SKM-1 (cell line): ENCODE measurements around the gene L3MBTL4.
"Not testable (repeated sequence)": the region's sequence is repeated elsewhere in the genome, so short reads cannot be mapped to it uniquely, and the experiment has no call there.

ENCODE experiments used
- DNase-seq: peaks from one replicate; lab custom pipeline; 2025; ENCODE audit not compliant: unreplicated experiment; lab: John Stamatoyannopoulos, UW

The L3MBTL4 gene

DNA sequence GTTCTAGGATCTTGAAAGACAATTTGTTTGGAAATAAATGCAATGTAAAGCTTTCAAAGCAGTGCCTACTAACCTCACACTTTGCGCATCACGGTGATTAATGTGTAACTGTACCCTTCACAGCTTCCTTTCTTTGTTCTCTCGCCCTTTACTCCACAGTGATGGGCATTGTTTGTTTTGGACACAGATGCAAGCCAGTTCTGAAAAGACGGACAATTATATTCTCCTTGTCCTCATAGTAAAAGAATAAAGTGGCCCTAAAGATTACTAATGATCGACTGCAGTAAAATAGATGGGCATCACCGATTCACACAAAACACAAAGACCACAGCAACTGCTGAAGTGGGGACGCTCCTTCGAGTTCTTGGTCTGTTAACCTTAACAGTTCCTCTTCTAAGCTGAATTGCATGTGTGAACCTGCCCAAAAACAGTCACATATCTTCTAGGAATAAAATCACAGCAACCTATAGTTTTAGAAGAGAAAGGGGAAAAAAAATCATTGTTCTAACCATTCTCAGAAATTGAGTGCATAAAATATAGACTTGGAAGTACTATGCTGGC, 7.7 kb downstream of the L3MBTL4 start:
- no peak for DNase-seq

DNA sequence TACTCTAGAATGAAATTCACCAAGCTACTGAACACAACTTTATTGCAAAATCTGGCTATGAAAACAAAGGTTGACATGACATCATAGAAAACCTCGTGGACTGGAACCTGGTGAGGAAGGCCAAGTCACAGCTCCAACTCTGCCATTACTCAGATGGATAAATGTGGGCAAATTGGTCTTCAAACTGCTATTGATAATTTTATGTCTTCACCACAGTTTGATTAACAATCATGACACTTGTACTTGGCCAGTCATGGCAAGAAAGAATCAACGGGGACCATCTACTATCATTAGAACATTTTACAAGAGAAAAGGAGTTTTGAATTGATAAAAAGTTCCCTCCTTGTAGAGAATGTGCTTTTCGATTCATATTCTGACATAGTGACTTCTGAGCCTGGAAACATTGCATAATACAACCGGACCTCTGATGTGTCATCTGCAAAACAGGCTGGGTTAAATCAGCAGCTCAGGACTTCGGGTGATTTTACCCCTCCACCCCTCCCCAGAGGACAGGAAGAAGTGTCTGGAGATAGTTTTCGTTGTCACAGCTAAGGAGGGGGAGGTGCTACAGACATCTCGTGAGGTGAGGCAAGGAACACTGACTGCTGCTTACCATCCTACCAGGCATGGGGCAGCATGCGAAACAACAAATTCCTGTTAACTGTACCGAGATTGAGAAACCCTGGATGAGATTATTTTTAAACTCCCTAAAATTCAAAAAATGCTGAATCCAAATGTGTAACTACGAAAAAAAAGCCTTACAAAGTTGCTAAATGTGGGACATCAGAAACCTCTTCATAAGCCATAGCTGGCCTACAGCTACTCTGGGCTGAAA, 8.4 kb downstream of the L3MBTL4 start:
- DNase-seq, result peak; percentile 38

DNA sequence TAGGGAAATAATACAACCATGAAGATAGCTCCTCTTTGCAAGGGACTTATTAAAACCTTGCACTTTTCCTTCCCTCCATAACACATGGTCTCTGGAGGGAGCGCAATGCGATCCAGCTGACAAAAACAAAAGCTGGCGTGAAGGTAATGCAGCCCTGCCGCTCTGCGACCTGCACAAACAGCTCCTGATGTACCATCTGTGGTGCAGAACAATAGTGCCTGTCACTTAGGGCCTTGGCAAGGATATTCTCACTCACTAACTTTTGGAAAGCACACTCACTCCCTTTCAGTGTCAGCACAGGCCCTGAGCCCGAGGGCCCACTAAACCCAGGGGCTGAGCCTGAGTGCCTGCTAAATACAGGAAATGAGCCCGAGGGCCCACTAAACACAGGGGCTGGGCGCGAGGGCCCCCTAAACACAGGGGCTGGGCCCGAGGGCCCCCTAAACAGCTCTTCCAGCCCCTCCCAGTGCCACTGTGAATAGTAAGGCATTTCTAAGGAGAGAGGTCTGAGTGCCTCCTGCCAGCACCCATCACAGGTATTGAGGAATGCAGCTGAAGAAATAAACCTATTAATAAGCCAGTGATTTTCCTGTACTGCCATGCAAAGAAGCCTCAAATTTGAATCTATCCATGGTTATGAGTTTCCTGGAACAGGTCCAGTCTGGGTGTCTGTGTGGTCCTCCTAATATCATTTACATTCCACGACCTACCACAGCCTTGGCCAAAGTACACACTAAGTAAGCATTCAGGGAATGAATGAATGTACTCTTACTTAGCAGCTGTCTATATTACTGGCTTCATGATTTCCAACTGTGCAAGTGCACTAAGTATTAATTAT, 9.3 kb downstream of the L3MBTL4 start:
- no peak for DNase-seq

DNA sequence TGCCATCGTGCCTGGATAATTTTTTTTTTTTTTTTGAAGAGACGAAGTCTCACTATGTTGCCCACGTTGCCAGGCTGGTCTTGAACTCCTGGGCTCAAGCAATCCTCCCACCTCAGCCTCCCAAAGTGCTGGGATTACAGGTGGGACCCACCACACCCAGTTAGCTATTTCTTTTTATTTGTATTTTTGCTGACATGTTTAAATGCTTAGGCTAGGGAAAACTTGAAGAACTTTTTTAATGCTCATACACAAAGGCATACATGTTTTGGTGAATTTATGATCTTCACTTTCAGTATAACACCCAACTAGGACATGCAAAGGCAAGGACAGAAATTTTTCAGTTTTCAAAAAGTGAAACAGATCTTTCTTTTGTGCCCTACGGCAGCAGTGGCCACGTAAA, 9.9 kb downstream of the L3MBTL4 start:
- DNase-seq, result no peak

DNA sequence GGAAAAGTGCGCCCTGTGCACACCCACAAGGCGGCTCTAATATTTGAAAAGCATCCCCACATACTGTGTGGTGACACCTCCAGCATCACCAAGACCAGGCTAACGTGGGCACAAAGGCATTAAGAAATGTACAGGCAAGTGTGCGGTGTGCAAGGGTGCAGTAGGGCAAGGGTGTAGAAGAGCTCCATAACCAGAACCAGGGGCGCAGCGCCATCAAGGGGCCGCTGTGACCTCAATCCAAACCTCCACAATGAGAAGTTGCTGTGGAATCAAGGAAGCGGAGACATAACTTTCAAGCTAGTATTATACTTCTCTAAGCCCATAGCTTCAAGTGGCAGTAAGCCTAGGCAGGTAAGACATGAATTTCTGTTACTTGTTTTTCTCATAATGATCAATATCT, 13.0 kb downstream of the L3MBTL4 start:
- no peak for DNase-seq

DNA sequence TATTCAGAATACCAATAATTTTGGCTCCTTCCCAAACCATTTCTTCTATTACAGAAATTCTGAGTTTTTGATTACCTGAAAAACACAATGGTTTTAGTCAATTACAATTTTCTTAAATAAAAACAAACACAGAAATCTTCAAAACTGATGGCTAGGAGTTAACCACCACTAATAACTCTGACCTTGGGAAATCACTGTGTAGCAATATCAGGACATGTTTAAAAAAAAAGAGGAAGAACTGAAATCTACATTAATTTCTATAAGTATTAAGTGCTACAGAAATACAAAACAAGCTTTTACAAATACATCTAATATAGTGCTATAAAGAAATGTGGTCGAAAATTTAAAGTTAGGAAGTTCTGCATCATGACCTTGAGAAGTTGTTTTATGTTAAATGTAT, 14.9 kb downstream of the L3MBTL4 start:
- no peak for DNase-seq

DNA sequence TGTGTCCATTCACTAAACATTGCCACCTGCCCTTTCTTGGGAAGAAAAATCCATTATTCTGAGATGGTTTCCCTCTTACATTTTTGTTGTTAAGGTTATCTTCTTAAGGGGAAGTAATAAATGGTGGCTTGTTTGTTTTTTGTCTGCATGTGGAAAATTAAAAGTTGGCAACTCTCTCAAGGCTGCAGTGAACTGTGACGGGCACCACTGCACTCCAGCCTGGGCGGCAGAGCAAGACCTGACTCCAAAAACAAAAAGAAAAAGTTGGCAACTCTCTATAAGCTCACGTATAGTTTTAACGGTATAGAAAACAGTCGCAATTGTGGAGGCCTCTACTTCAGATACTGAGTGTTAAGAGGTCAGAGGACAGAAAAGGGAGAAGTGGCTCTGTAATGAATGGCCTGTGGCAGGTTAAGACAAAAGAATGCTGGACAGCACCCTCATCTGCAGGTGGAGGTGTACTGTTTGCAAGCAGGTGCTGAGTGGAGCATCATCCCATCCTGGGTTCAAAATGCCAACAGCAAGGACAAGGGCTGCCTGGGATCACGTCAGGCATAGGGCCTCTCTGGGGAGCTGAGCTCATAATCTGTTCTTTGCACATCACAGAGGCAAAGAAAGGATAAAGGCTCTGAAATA, 16.7 kb downstream of the L3MBTL4 start:
- no peak for DNase-seq

DNA sequence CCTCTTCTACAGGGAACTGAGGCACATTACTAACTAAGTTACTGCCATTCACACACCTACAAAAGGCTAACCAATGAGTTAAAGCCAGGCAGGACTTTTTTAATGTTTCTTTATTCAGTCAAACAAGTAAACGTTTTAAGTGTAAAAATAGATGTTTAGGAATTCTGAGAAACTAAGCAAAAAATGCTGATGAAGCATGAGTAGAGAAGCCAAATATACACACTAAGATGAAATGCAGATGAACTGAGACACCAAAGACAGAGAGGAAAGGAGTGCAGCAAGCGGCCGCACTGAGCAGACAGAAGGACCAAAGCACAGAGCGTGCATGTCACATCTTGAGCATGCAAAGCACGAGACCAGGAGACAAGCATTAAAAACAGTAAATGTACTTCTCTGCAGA, 17.9 kb downstream of the L3MBTL4 start:
- no peak for DNase-seq

DNA sequence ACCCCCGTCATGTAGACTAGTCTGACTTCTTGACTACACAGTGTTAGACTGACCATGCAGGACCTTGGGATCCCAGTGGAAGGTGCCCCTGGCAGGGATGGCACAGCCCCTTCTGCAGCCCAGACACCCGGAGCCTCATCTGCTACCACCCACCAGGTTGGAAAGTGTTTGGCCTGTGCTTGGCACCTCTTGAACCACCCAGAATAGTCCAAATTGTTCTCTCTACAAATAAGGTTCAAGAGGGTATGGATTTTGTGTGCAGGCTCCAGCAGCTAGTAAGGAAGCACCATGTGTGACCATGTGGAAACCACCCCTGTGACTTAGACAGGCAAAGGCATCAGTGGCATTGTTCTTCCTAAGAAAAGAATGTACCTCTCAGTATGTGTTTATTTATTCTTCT, 18.4 kb downstream of the L3MBTL4 start:
- no peak for DNase-seq

DNA sequence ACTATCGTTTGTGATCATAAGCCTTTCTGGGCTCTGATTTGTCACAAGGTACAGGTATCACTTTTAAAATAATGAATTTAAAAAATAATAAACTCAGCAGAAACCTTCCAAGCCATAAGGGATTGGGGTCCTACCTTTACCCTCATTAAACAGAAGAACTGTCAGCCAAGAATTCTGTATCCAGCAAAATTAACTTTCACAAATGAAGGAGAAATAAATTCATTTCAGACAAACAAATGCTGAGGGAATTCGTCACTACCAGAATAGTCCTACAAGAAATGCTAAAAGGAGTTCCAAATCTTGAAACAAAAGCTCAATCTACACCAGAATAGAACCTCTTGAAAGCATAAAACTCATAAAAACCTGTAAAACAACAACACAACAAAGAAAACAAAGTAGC, 25.7 kb downstream of the L3MBTL4 start:
- DNase-seq, result no peak

DNA sequence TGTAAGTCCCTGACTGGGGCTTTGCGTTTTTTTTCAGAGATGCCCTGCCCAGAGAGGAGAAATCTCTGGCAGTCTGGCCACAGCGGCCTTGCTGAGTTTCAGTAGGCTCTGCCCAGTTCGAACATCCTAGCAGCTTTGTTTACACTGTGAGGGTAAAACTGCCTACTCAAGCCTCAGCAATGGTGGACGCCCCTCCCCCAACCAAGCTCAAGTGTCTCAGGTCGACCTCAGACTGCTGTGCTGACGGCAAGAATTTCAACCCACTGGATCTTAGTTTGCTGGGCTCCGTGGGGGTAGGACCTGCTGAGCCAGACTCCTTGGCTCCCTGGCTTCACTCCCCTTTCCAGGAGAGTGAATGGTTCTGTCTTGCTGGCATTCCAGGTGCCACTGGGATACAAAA, 31.7 kb downstream of the L3MBTL4 start:
- DNase-seq, result no peak

DNA sequence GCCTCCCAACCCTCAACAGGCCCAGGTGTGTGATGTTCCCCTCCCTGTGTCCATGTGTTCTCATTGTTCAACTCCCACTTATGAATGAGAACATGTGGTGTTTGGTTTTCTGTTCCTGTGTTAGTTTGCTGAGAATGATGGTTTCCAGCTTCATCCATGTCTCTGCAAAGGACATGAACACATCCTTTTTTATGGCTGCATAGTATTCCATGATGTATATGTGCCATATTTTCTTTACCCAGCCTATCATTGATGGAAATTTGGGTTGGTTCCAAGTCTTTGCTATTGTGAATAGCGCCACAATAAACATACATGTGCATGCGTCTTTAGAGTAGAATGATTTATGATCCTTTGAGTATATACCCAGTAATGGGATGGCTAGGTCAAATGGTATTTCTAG, 37.2 kb downstream of the L3MBTL4 start:
- DNase-seq, result not testable (repeated sequence)

DNA sequence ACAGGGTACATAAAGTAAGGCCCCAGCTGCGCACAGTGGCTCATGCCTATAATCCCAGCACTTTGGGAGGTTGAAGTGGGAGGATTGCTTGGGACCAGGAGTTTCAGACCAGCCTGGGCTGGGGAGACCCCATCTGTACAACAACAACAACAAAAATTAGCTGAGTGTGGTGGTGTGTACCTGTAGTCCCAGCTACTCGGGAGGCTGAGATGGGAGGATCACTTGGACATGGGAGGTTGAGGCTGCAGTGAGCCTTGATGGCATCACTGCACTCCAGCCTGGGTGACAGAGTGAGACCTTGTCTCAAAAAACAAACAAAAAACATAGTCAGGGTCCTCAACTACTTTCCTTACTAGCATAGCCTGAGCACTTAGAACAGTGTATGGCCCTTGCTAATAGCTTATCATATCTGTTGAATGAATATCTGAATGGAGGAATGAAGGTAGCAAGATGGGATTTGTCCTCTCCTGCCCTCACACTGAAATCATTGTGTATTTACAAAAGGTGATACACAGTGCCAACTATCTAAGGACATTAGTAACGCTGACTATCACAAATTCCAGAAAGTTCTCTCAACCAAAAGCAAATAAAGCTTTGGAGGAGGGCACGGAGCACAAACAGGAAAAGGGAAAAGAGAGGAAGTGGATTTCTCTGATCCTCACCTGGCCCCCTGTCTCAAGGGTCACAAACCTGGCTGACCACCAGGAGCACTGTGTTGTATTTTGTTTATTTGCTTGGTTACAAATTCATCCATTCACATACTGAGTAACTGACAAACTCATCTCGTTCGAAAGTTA, 38.1 kb downstream of the L3MBTL4 start:
- DNase-seq, result no peak

DNA sequence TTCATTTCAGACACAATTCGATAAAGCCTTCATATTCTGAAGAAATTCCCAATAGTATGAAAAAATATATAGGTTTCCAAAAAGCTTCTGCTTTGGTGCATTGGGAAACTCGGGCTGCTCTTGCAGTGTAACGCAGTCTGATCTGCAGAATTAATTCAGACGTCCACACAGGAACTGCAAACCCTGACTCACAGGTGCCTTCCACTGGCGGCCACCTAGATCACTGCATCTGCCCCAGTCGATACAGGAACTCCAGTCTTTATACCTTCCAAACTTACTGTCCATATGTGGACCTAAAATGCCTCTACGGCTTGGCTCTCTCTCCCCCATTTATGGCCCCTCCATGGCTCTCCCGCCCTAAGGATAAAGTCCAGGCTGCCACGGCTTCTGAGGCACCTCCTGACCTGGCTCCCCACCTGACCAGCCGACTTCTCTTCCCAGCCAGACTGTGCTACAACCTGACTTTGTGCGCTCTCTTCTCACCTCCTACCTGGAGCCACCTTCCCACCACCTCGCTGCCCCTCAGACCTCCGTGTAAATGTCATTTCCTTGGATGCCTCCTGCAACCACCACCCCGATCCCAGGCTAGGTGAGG, 39.7 kb downstream of the L3MBTL4 start:
- DNase-seq, result no peak

DNA sequence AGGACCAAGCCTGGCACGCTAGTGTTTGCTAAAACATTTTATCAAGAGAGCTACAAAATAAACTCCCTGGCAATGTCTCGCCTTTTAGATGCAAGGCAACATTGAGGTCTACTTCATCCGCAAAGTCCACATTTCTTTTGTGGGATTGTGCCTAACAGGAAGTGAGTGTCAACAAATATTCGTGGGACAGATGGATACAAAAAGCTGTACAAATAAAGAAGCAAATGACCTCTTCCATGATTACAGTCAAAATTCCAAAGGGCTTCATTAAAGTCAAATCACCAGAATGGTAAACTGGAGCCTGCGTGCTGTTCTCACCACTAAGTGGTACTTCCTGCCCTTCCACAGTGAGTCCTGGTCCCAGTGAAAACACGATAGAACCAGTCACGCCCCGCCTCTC, 40.4 kb downstream of the L3MBTL4 start:
- DNase-seq, result no peak

DNA sequence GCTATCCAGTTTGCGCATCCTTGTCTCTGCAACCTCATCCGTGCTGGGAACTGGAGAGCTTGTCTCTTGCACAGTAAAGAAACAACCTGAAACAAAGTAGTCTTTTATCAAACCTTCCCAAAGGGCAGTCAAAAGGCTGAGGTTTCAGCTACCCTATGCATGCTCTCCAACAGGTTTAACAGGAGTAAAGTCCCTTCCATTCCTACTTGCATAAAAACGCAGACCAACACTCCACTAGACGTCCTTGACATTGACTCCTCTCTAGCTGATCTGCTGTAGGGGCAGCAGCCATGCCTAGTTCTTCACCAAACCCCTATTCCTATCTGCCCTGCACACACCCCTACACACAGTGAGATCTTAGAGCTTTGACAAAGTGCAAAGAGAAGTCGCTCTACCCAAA, 41.5 kb downstream of the L3MBTL4 start:
- no peak for DNase-seq

DNA sequence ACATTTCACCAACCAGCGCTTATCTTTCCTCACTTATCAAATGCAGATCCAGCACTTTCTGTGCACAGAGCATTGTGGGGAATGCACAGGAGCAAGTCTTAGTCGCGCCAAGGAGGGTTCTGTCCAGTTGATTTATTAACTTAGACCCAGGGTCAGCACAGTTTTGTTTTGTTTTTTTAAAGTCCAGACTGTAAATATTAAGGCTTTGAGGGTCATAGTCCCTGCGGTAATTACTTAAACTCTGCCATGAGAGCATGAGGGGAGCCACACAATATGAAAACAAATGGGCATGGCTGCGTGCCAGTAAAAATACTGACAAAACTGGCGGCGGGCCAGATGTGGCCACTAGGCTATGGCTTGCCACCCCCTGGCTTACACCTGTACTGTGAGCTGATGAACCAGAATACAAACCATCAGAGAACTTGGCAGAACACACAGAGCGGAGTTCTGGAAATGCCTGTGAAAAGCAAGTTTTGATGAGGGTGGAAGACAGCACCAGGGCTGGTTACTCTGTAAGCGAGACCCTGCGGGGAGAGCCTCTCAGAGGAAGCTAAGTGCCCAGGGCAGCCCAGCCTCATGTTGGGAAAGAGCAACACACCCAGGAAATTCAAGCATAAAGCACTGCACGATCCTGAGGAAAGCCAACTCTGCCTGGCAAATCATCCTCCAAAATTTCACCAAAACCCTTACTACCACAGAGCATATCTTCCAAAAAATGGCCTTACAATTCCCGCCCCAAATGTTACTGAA, 43.6 kb downstream of the L3MBTL4 start:
- DNase-seq, result no peak

DNA sequence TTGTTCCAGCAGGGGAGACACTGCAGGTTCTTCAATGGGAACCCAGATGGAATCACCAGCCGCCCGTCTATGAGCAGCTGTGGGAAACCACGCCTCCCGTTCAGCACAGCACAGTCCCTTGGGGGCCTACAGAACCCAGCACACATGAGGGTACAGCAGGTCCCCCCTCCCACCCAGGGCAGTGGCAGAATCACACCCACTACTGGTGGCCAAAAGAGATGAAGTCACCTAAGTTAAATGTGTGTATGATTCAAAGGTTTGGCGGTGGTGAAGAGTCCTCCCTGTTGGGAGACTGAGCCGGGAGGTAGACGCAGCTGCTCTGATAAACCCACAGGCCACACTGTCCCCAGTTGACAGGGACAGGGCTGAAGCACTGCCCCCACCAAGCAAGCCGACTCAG, 44.3 kb downstream of the L3MBTL4 start:
- DNase-seq, result no peak

DNA sequence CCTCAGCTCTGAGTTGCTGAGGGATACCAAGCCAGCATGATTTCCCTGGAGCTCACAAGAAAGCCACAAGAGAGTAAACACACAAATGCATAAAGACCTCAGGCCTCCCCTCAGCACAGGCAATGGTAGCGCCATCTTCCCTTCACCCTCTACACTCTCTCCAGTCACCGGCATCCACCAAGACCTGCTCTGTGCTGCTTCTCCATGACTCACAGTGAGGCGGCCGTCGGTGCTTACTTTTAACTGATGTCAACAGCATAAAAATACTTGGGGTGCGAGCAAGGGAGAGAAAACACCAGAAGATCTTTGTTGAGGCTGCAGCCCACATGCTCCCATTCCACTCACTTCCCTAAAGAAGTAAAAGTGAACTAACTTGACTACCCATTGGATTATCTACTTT, 46.7 kb downstream of the L3MBTL4 start:
- DNase-seq, result no peak

DNA sequence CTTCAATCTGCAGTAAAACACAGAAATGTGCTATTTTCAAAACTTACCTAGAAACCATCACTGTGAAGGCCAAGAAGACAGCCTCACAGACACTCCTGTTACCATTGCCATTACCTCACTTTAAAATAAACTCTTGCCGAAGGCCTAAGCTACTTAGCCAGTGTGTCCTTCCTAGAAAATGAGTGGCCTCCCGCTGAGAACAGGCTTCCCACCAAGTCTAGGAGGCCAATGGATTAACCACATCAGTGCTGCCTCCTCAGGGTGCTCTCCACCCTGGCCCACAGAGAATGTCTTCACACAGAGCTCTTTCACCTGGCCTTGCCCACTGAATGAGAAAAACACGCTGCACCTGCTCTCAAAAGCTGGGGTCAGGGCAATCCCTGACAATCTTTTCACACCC, 47.5 kb downstream of the L3MBTL4 start:
- no peak for DNase-seq
